Measurements from ENCODE around the gene OPRD1.
"Not testable (repeated sequence)": the region's sequence is repeated elsewhere in the genome, so short reads cannot be mapped to it uniquely, and the experiment has no call there.

Gene OPRD1

GRCh38 chr1:28848416-28848815 is 36.4 kb downstream of the OPRD1 start:
- no peak for DNase-seq

GRCh38 chr1:28853093-28853742 is 41.2 kb downstream of the OPRD1 start:
- no peak for DNase-seq

GRCh38 chr1:28854406-28854805 is 42.4 kb downstream of the OPRD1 start:
- DNase-seq: not testable (repeated sequence)

DNA sequence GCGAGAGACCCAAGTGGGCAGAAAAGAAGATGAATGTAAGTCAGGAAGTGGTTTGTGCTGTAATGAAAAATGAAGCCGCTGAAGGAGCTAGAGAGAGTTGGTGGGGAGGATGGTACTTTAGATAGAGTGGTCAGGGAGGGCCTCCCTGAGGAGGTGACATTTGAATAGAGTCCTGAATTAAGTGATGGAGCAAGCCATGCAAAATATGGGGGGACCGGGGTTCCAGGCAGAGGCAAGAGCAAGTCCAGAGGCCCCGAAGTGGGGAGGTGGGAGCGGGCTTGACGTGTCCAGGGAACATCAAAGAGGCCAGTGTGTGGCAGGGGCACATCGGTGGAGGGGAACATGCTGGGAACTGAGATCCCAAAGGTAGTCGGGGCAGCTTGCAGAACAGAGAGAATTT is 43.1 kb downstream of the OPRD1 start:
- DNase-seq: no peak

DNA sequence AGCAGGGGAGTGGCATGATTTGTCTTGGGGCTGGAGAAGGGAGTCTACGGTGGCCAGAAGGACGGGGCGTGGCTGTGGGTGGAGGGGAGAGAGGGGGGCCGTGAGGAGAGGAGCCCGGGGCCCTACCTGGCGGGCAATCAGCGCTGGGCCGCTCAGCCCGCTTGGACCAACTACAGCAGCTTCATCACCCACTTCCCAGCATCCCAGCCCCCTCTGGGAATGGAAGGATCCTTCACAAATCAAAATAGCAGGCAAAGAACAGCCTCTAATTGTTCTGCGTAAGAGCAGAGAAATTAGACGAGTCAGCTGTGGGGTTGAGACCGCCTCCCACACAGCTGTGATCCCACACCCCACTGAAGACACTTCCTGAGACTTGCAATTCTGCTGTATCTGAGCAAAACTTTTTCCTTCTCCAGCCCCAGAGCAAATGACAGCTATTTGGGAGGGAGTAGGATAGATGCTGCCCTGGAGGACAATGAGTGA is 43.5 kb downstream of the OPRD1 start:
- no peak for DNase-seq

DNA sequence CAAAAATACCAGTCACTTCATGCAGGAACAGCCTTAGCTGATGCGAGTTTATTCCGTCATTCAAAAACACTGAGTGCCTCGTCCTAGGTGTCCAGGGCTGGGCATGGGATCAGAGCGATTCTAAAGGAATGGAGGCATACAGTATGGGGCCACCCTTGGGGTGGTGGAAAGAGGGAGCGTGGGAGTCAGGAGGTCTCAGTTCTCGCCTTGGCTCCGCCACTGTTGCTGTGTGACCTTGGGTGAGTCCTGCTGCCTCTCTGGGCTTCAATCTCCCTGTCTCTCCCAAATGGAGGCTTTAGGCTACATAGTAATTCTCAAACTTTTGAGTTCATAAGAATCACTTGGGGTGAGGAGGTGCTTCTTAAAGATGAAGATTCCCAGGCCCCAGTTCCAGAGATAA is 44.0 kb downstream of the OPRD1 start:
- no peak for DNase-seq

DNA sequence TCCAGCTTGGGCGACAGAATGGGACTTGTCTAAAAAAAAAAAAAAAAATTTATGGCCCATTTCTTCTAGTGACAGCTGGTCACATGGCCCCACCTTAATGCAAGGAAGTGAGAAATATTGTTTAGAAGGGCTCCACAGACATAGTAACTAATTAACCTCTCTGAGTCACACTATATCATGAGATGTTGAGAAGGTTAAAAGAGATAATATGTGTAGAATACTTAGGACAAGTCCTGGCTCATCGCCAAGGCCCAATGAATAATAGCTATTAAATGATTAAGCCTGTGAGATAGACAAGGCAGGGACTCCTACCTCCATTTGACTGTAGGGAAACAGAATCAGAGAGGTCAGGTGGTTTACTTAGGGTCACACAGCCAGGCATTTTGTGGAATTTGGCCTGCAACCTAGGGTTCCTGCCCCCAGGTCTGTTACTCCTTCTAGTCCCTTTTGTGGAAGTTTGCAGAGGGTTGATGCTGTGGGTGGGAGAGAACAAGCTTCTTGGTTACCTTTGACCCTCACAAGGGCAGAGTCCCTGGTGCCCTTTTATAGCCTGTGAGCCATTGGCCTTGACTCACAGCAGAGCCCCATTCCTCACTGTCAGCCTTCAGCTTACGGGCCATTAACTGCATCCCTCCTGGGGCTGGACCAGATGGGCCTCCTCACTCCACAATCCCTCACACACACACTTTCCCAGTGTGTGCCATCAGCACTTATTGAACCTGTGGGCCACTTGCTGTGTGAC is 48.5 kb downstream of the OPRD1 start:
- no peak for DNase-seq

GRCh38 chr1:28862571-28863403 is 50.8 kb downstream of the OPRD1 start:
- DNase-seq: no peak

GRCh38 chr1:28864695-28865094 is 52.7 kb downstream of the OPRD1 start:
- DNase-seq: no peak

DNA sequence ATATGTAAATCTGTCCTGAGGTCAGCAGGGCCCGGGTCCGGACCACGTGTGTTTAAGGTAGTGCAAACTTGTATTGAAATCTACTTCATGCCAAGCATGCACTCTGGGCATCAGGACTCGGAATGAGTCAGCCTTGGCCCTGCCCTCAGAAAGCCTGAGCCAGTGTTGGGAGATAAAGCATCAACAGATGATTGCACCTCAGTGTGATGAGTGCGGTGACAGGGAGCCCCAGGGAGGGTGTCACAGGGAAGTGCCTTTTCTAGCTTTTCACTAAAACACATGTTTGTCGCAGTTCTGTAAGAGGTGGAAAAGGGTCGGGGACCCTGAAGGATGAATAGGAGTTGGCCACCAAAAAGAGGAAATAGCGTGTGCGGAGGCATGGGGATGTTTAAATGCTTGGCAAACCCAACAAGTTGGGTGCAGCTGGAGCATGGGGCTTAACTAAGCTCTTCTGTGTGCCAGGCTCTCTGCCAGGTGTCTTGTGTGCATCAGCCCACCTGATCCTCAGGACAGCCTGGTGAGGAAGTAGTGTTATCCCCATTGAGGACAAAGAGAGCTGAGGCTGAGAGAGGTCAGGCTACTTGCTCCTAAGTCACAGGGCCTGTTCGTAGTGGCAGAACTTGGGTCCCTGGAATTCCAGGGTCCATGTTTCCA is 54.2 kb downstream of the OPRD1 start:
- DNase-seq: no peak

GRCh38 chr1:28867850-28868249 is 55.9 kb downstream of the OPRD1 start:
- DNase-seq: no peak

DNA sequence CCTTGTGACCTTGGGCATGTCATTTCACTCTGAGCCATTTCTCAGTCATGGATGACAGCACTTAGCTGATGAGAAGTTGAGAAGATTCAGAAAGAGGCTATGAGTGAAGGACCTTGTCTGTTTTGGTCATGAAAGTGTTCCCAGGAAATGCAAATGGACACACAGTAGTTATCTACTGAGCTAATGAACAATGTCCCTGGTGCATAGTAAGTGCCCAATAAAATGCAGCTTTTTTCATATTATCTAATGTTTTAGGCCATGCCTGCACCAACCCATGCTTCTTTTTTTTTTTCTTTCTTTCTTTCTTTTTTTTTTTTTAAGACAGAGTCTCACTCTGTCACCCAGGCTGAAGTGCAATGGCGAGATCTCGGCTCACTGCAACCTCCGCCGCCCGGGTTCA is 58.0 kb downstream of the OPRD1 start:
- no peak for DNase-seq

DNA sequence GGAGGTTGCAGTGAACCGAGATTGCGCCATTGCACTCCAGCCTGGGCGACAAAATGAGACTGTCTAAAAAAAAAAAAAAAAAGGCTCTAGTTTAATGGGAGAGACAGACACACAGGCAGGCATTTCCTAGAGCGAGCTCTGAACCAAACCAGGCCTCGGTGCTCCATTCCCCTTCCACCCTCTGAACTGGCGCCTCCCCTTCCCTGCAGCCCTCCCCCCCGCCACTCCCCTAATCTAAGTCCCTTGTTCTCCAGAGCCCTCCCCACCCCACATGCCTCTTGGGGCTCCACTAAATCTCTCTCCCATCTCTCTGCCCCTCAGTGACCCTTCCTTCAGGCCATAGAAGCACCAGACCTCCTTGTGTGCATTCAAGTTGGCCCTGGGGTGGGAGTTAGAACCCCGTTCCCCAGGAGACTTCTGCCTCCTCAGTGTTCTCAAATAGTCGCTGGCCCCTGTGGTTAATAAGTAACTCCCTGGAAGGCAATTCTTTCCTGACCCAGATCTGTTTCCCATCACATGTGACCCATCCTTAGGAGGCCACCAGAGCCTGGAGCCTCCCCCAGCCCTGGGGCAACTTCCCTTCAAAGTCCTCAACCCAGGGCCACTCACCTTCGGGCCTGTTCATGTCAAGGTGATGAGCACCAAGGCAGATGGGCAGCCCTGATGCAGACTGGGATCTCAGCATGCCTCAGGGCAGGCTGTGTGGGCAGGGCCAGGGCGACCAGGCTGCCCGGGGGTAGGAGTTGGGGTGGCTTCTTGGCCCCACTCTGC is 59.8 kb downstream of the OPRD1 start:
- no peak for DNase-seq

GRCh38 chr1:28875134-28875533 is 63.2 kb downstream of the OPRD1 start:
- DNase-seq: not testable (repeated sequence)

GRCh38 chr1:28877132-28877781 is 65.3 kb downstream of the OPRD1 start:
- DNase-seq: peak; percentile 90

- DNase-seq: no peak
Observed at GRCh38 chr1:28878796-28879195, 66.8 kb downstream of the OPRD1 start.

GRCh38 chr1:28882009-28882628 is 70.1 kb downstream of the OPRD1 start:
- DNase-seq: peak; percentile 91

GRCh38 chr1:28883242-28883616 is 71.3 kb downstream of the OPRD1 start:
- DNase-seq: no peak

GRCh38 chr1:28885472-28885877 is 73.5 kb downstream of the OPRD1 start:
- DNase-seq: peak; percentile 66

DNA sequence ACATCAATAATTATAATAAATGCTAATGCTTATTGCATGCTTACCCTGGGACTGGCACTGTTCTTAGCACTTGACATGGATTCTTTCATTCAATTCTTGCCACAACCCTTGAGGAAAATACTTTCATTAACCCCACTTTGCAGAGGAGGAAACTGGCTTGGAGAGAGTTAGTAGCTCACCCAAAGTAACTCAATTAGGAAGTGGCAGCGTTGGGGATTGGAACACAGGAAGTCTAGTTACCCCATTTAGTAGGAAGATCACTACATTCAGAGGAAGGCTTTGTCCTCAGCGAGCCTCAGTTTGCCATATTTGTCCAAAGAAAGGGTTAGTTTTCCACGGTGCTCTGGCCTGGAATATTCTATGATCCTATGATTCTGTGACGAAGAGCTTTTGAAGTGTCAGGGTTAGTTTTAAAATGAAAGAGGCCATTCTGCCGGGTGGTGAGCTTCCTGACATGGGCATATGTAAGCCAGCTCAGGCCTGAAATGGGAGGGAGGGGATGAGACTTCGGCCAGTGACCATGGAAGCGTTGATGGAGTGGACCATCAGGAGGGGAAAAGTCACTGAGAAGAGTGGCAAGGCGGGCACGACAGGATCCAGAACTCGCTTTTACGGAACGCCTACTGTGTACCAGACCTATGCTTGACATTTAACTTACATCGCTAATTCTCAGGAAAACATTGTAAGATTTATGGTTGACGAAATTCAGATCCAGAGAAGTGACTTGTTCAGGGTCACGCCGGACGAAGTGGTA is 74.2 kb downstream of the OPRD1 start:
- DNase-seq: no peak

Measured in activated CD8-positive, alpha-beta memory T cell treated with anti-CD3 and anti-CD28 coated beads for 24 hours (primary cell).